COLO668 (cell line): ENCODE data around the gene MINAR2.

Experiments
- DNase-seq: peaks from one replicate; lab custom pipeline; 2025; ENCODE audit not compliant: unreplicated experiment; lab: John Stamatoyannopoulos, UW

Gene MINAR2

GRCh38 chr5:129747572-129748407, at the start of gene MINAR2:
Gene MINAR2 (plus strand): TSS chr5:129748094. CDS start chr5:129748191, 97 bp downstream.
- no peak for DNase-seq

GRCh38 chr5:129698661-129699060, 49.2 kb upstream of the MINAR2 start:
- DNase-seq, result no peak

- no peak for DNase-seq
Measured at GRCh38 chr5:129716235-129716634, 31.7 kb upstream of the MINAR2 start.

- no peak for DNase-seq
Measured at GRCh38 chr5:129716651-129717050, 31.2 kb upstream of the MINAR2 start.

- DNase-seq, result no peak
Measured at GRCh38 chr5:129717751-129718310, 30.1 kb upstream of the MINAR2 start.

- no peak for DNase-seq
Measured at GRCh38 chr5:129718471-129719090, 29.3 kb upstream of the MINAR2 start.

- DNase-seq, result no peak
Measured at GRCh38 chr5:129724222-129724621, 23.7 kb upstream of the MINAR2 start.

- DNase-seq, result no peak
Measured at GRCh38 chr5:129724647-129725046, 23.2 kb upstream of the MINAR2 start.

GRCh38 chr5:129739773-129740172, 8.1 kb upstream of the MINAR2 start:
- DNase-seq, result no peak

GRCh38 chr5:129743541-129744187, 4.2 kb upstream of the MINAR2 start:
- DNase-seq, result no peak

- DNase-seq, result no peak
Measured at GRCh38 chr5:129745997-129746396, 1.9 kb upstream of the MINAR2 start.

GRCh38 chr5:129746876-129747275, 1.0 kb upstream of the MINAR2 start:
- DNase-seq, result no peak

GRCh38 chr5:129748913-129749880, 1.3 kb downstream of the MINAR2 start:
- no peak for DNase-seq

GRCh38 chr5:129760636-129761325, 12.9 kb downstream of the MINAR2 start:
- DNase-seq, result no peak

GRCh38 chr5:129763651-129764050, 15.8 kb downstream of the MINAR2 start:
- DNase-seq, result no peak

GRCh38 chr5:129766798-129767197, 18.9 kb downstream of the MINAR2 start:
- DNase-seq, result no peak

- DNase-seq, result peak; percentile 43
Measured at GRCh38 chr5:129767927-129768380, 20.1 kb downstream of the MINAR2 start.

GRCh38 chr5:129768735-129769134, 20.8 kb downstream of the MINAR2 start:
- DNase-seq, result no peak

- no peak for DNase-seq
Measured at GRCh38 chr5:129770024-129770820, 22.3 kb downstream of the MINAR2 start.
